ENCODE measurements around the gene LRP1B.

The LRP1B gene

DNA sequence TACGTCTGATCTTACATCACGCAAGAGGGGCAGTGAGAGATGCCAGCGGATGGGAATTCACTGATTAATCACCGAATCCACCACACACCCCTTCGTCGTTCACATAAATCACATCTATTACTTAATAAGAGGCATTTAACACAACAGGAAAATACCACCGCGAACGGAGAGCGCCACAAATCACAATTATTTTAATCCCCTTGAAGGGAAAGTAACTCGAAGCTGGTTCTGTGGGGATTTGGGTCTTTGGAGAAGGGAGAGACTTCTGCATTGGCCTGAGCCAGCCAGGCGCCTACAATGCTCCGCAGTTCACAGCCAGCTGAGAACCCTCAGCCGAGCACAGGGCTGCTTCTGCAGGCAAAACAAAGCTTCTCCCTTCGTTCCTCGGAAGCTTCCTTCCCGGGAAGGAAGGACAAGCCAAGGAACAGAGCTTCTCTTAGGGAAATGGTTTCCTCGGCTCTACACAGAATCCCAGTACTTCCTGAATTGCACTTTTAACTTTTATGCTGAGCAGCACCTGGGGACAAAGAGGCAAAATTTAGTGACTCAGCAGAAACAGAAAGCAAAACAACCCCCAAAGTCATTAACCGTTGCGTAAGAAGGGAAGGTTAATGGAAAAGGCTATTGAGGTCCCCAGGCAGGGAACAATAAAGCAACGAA, at the start of gene LRP1B:
TSS of gene LRP1B (minus strand) at position 7 of the 660 bp plus-strand sequence. CDS start 287 bp downstream, outside the sequence.
- no peak for DNase-seq (ENCODE audit: low read depth in 1 of 2, low spot score in 1 of 2)

DNA sequence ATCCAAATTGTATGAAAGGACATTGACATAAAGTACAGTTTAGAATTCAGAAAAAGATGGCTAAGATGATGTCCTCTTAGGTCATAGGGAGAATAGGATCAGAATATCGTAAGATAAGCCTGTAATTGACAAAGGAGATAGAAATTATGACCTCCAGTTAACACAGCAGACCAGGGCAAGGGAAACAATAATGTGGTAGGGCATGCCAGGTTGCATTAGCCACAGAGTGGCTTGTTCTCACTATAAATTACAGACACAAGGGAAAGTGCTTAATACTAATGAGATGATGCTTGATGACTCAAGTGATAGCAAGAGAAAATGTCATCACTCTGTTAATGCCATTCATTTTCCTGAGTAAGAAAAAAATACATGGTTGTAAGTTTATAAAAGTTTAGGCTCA, 48.9 kb upstream of the LRP1B start:
- DNase-seq (ENCODE audit: low read depth in 1 of 2, low spot score in 1 of 2): no peak

- DNase-seq (ENCODE audit: low read depth in 1 of 2, low spot score in 1 of 2): no peak
Measured at GRCh38 chr2:142178604-142179003, 47.8 kb upstream of the LRP1B start.

DNA sequence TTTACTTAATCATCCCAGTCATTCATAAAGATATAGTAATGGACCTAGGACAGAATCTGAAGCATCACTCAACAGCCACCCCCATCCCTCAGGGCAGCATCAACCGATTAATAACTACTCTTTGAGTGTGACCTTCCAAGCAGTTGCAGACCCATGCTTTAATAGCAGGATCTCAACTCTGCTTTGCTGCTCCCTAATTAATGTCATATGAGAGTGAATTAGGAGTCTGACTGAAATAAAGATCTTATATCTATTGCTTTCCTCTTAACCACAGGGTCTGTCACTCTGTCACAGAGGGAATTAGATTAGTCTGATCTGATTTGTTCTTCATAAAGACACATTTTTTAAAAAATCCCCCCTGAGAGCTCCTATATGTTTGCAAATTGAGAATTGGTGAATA, 46.1 kb upstream of the LRP1B start:
- no peak for DNase-seq (ENCODE audit: low read depth in 1 of 2, low spot score in 1 of 2)

GRCh38 chr2:142175813-142176338, 45.1 kb upstream of the LRP1B start:
- DNase-seq (ENCODE audit: low read depth in 1 of 2, low spot score in 1 of 2): no peak

DNA sequence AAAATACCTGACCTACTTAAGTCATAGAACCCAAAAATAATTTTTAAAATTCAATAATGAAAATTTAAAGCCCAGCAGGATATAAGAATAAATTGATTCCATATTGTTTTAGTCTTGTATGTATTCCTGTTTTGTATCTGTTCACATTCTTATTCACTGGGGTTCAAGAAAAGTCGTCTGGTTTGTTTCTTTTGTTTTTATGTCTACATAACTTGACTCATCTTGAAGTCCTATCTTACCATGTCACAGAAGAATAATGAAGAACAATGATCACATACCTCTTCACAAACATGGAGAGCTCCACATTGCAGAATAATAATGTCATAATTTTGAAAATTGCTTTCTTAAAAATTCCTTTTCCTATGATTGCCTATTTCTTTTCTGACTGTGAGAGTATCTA, 43.4 kb upstream of the LRP1B start:
- no peak for DNase-seq (ENCODE audit: low read depth in 1 of 2, low spot score in 1 of 2)

DNA sequence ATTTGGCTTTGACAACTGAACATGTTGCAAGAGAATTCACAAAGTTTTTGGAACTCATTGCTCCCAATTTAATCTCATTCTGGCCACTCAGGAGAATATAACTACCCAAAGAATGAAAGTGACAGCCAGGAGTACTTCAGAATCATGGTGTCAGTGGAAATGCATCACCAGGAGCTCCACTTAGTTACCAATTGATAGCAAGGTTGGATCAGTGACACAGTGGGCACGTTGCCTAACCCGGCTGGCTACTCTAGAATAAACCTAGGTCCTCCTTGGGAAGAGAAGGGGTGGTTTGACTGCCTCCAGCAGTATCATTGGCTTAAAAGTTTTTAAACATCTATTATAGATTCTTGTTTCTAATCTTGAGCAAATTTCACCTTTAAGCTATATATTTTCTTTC, 40.0 kb upstream of the LRP1B start:
- no peak for DNase-seq (ENCODE audit: low read depth in 1 of 2, low spot score in 1 of 2)

GRCh38 chr2:142165790-142166189, 35.0 kb upstream of the LRP1B start:
- DNase-seq (ENCODE audit: low read depth in 1 of 2, low spot score in 1 of 2): no peak

- no peak for DNase-seq (ENCODE audit: low read depth in 1 of 2, low spot score in 1 of 2)
Measured at GRCh38 chr2:142153601-142154000, 22.8 kb upstream of the LRP1B start.

DNA sequence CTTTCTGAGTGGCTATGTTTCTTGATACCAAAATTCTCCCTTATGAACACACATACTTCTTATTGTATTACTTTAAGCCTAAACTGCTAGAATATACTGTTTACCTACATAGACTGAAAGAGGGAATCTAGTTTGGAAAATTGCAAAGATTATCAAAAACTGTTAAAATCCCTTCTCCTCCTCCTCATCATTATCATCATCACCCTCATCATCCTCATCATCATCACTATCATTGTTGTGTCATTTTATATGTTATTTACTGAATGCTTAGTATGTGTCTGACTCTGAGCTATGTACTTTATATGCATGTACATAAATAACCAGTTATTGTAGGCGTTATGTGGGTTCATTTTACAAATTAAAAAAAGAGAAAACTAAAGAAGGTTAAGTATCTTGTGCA, 19.6 kb upstream of the LRP1B start:
- no peak for DNase-seq (ENCODE audit: low read depth in 1 of 2, low spot score in 1 of 2)

DNA sequence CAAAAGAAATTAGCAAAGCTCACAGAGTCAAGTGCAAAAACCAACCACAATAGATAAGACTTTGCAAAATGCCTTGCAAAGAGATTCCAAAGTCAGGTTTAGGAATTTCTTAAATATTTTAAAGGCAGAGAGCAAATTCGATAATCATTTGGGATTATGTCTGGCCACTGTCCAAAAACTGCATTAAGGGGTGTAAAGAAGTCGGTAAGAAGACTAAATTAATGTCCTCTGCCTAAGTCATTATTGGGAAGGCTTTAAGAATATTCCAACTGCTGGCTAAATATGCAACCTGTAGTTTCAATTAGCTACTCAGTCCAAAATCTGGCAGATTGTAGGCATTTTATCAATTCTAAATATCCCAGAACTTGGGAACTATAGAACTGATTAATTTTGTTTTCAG, 13.7 kb upstream of the LRP1B start:
- DNase-seq (ENCODE audit: low read depth in 1 of 2, low spot score in 1 of 2): no peak

DNA sequence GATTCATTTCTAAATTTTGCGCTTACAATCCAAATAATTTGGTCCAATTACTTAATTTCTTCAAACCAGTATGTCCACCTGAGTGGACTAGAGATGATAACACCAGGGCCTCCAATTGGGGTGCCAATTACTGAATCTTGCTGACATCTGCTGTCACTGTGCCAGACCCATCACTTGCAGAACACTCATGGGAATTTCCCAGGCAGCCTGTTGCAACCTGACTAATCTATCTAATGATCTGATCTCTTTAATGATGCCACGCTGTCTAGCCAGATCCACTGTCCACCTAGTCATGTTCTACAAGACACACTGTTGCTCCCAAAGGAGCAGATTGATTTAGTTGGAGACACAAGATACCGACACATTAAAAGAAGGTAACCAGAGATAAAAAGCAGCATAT, 11.8 kb upstream of the LRP1B start:
- DNase-seq (ENCODE audit: low read depth in 1 of 2, low spot score in 1 of 2): no peak

GRCh38 chr2:142140434-142140845, 9.6 kb upstream of the LRP1B start:
- no peak for DNase-seq (ENCODE audit: low read depth in 1 of 2, low spot score in 1 of 2)

DNA sequence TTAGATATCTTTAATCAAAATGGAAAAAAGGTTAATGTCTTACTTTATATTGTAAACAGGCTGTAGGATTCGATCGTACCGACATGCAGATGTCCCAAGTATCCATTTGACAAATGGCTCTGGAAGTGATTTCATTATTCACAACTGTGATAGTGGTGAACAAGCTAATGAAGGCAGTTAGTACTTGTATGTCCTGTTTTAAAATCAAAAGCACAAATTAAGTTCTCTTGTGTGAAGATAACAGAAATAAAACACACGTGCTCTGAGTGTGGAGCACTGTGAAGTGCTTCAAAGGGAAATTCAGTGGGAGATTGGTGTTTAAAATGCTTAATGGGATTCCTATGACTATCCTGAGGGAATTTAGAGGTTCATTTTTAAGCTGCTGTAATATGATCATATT, 8.6 kb upstream of the LRP1B start:
- DNase-seq (ENCODE audit: low read depth in 1 of 2, low spot score in 1 of 2): no peak

DNA sequence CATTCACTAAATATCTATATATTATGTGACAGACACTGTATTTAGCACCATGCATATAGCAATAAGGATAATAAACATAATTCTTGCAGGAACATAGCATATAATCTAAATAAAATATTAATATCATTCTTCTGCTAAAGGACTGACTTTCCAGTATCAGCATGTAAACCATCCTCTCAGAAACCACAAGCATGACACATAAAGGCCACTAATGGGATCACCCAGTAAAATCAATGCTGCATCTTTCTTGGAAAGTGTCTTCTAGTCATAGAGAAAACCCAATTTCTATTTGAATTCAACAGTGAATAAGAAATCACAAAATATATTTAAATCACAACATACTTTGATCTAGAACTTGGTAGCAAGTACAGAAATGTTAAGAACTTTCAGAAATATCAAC, 5.8 kb upstream of the LRP1B start:
- DNase-seq (ENCODE audit: low read depth in 1 of 2, low spot score in 1 of 2): no peak

GRCh38 chr2:142134911-142135310, 4.1 kb upstream of the LRP1B start:
- no peak for DNase-seq (ENCODE audit: low read depth in 1 of 2, low spot score in 1 of 2)

DNA sequence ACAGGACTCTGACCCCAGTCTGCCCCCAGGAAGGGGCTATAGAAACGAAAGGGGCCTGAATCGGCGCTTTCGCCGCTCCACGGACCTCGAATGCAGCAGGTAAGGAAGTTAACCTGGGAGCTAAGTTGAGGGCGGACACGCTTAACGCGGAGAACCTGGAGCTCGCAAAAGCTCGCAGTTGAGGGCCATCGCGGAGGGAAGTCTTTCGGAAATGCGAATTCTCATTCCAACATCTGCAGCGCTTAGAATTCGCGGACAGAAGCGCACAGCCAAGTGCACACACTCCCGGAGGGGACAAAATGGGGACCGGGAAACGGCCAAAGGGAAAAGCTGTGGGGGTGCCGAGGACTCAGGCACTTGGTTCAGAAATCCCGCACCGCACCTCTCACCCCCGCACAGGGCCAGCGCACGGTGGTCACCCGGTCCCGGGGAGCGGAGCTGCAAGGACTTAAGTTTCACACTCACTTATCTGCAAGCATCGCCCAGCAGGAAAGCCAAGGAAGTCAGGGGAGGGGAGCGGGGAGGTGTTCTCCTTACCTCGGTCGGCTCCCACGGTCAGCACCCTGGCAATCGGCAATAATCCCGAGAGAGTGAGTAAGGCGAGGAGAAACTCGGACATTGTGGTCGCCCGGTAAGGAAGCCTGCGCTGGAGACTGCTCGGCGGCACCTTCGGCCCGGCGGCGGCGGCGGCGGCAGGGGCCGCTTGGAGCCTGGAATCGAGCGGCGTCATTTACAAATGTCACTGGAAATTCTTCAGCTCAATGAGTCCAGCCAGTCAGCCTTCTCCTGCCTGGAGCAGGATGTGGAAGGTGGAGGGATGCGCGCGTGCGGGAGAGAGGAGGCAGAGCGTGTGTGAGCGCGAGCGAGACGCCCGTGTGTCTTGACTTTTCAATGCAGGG, 456 bp downstream of the LRP1B start:
- DNase-seq (ENCODE audit: low read depth in 1 of 2, low spot score in 1 of 2): no peak

DNA sequence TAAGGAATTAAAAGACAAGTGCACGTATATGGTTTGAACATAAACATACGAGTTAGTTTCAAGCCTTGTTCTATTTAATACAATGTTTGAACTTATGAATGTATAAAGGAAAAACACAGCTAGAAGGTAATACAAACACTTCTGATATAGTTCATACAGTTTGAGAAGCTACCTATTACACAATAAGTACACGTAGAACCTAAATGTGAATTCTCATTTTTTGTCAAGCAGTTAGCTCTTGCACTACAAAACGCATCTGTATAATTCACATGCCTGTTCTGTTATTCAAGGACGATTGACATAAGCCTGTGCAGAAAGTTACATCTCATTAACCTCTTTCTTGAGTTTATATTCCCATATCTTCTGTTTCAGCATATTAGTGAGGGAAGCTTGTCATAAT, 2.7 kb downstream of the LRP1B start:
- no peak for DNase-seq (ENCODE audit: low read depth in 1 of 2, low spot score in 1 of 2)

GRCh38 chr2:142127248-142127647, 3.6 kb downstream of the LRP1B start:
- DNase-seq (ENCODE audit: low read depth in 1 of 2, low spot score in 1 of 2): no peak

GRCh38 chr2:142124706-142125105, 6.1 kb downstream of the LRP1B start:
- DNase-seq (ENCODE audit: low read depth in 1 of 2, low spot score in 1 of 2): no peak

DNA sequence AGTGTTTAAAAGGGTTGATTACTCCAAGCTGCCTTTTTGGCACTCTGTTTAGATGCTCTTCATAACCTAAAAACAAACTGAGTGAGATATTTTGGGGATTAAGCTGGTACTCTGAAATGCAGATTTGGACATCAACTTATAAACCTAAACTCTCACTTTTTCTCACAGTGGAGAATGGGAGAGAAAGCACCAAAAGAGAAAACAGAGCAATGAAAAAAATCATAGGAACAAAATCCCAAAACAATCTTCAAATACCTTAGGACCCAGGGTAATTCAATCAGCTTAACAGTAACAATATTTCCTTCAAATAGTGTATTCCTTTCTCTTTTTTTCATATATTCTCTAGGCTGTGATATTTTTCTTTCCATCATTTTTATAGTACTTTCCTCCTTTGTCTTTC, 11.5 kb downstream of the LRP1B start:
- DNase-seq (ENCODE audit: low read depth in 1 of 2, low spot score in 1 of 2): no peak

GRCh38 chr2:142112757-142113221, 18.0 kb downstream of the LRP1B start:
- no peak for DNase-seq (ENCODE audit: low read depth in 1 of 2, low spot score in 1 of 2)
